Kidney (tissue), 14 donors: ENCODE data around the gene TMEM179. TPM values are rescaled to one million over a fixed set of nuclear protein-coding genes. Genes with fewer than 3 reads are reported as not detected.

Experiments
- DNase-seq, 5 donors: peaks; one replicate each; pipeline ENCODE4 v3.0.0-alpha.2; 2013 to 2020
- FAIRE-seq: peaks from 2 replicates; lab custom pipeline; 2012; peaks lifted over from hg19 to GRCh38; lab: Jason Lieb, UNC
- H3K27ac ChIP-seq, 2 donors: one replicate each; pipeline ENCODE4 v1.7.0; 2013; ENCODE audit warnings: low read depth in 2 of 2, low read length in 2 of 2, inconsistent platforms in 1 of 2
- H3K27me3 ChIP-seq: one replicate; pipeline ENCODE4 v1.7.1; 2013; ENCODE audit warnings: low read length, inconsistent platforms; ENCODE audit not compliant: control insufficient read depth, insufficient read depth
- H3K36me3 ChIP-seq, 3 donors: one replicate each; pipeline versions ENCODE4 v1.7.0 to v1.7.1; 2013; ENCODE audit warnings: low read length in 3 of 3, control low read depth in 1 of 3, inconsistent platforms in 1 of 3; ENCODE audit not compliant: insufficient read depth in 3 of 3, control insufficient read depth in 2 of 3
- H3K4me1 ChIP-seq, 3 donors: one replicate each; pipeline versions ENCODE4 v1.7.0 to v1.7.1; 2013; ENCODE audit warnings: low read length in 3 of 3, inconsistent platforms in 1 of 3, low read depth in 1 of 3; ENCODE audit not compliant: control insufficient read depth in 2 of 3, insufficient read depth in 2 of 3
- H3K4me3 ChIP-seq, 3 donors: one replicate each; pipeline versions ENCODE4 v1.7.0 to v1.8.1; 2013; ENCODE audit warnings: low read length in 3 of 3, control low read depth in 1 of 3, inconsistent platforms in 1 of 3
- H3K9ac ChIP-seq, 3 donors: one replicate each; pipeline versions ENCODE4 v1.7.0 to v1.7.1; 2013; ENCODE audit warnings: low read length in 3 of 3, control low read depth in 1 of 3, inconsistent platforms in 1 of 3
- H3K9me3 ChIP-seq, 3 donors: one replicate each; pipeline versions ENCODE4 v1.7.0 to v1.7.1; 2013; ENCODE audit warnings: low read length in 3 of 3, control low read depth in 1 of 3, inconsistent platforms in 1 of 3; ENCODE audit not compliant: control insufficient read depth in 2 of 3, insufficient read depth in 1 of 3
- CTCF ChIP-seq: IDR thresholded peaks from 3 replicates; pipeline ENCODE4 v1.5.1; 2012; ENCODE audit warnings: mild to moderate bottlenecking, moderate library complexity, borderline replicate concordance; ENCODE audit not compliant: insufficient read depth; ENCODE audit errors: extremely low read depth
- intact Hi-C: fragments of 100-400 bp; cut with DNase I; formaldehyde crosslinking; loops from one replicate; pipeline ENCODE4 v1.11.1; 2022
- polyA plus RNA-seq: library from polyadenylated mRNA; stranded (reverse); fragments of 350-450 nt; fragmentation: Illumina TruSeq; extraction: RNeasy Lipid Tissue Mini Kit (QIAGEN cat#74804); gene quantifications from one replicate; pipeline ENCODE4 v1.2.3, GENCODE V29; 2014; ENCODE audit warnings: low read depth, low replicate concordance; ENCODE audit not compliant: insufficient read depth
- total RNA-seq: library from RNA; stranded (reverse); fragmentation: NEBNext Ultra II Directional; extraction: Animal tissue kit (Norgen Biotek cat#: 25700); gene quantifications from one replicate; pipeline ENCODE4 v1.2.1, GENCODE V29; 2021
- donor health status: control.
- donor health status: control.
- donor health status: control.
- donor health status: control.
- donor health status: control.
- donor health status: DM: yes; HTN: yes; CAD: no.
- donor health status: Normal renal cell carcinoma (clear cell type).

The TMEM179 gene
- total and polyA plus RNA-seq, 2 donors from 2014 or later, result 0.50 to 0.67 TPM

- intact Hi-C loops, result no loop called here
- no peak overlapping the region for H3K9ac ChIP-seq
- H3K36me3 ChIP-seq, result no peaks in the 10 kb centered on the region
- no peak for FAIRE-seq
- no peak overlapping the region for H3K27ac ChIP-seq
- no peaks in the 10 kb centered on the region for H3K27me3 ChIP-seq
- TF ChIP-seq CTCF, result no peak
- no peaks in the 10 kb centered on the region for H3K9me3 ChIP-seq
- no peak for DNase-seq
- H3K4me3 ChIP-seq, result no peak overlapping the region
- peaks cover 0 to 20% (median 0%) of the 10 kb centered on the region in 3 donors for H3K4me1 ChIP-seq
These were observed 20.0 kb downstream of the TMEM179 start for GRCh38 chr14:104584557-104584956.

GRCh38 chr14:104583424-104584306 is 20.9 kb downstream of the TMEM179 start:
- Histone ChIP-seq H3K9me3 (no peaks in the 10 kb centered on the region), H3K27me3 (no peaks in the 10 kb centered on the region), H3K9ac (no peak overlapping the region), H3K4me1 (peaks cover 0 to 29% (median 0%) of the 10 kb centered on the region in 3 donors), H3K36me3 (no peaks in the 10 kb centered on the region), H3K27ac (no peak overlapping the region), H3K4me3 (no peak overlapping the region)
- DNase-seq (no peak), FAIRE-seq (no peak)
- intact Hi-C loops, result no loop called here
- TF ChIP-seq CTCF, result no peak

GRCh38 chr14:104582662-104583061 is 21.9 kb downstream of the TMEM179 start:
- FAIRE-seq (no peak), DNase-seq (peak in 1 of 5 donors; percentile 31)
- Histone ChIP-seq H3K27ac (no peak overlapping the region), H3K4me3 (no peak overlapping the region), H3K9me3 (no peaks in the 10 kb centered on the region), H3K27me3 (no peaks in the 10 kb centered on the region), H3K9ac (no peak overlapping the region), H3K4me1 (peaks cover 0 to 34% (median 1%) of the 10 kb centered on the region in 3 donors), H3K36me3 (no peaks in the 10 kb centered on the region)
- TF ChIP-seq CTCF, result no peak
- intact Hi-C loops, result no loop called here
